Measurements from ENCODE around the gene CUX1.
"Not testable (repeated sequence)": the region's sequence is repeated elsewhere in the genome, so short reads cannot be mapped to it uniquely, and the experiment has no call there.

The CUX1 gene

GRCh38 chr7:102111061-102112041, 293.9 kb downstream of the CUX1 start:
- DNase-seq, result no peak

- no peak for DNase-seq
These were observed 297.8 kb downstream of the CUX1 start for GRCh38 chr7:102115181-102115580.

GRCh38 chr7:102115931-102116330, 298.5 kb downstream of the CUX1 start:
- no peak for DNase-seq

GRCh38 chr7:102117743-102118142, 300.3 kb downstream of the CUX1 start:
- no peak for DNase-seq

GRCh38 chr7:102119213-102119651, 301.8 kb downstream of the CUX1 start:
- DNase-seq, result no peak

GRCh38 chr7:102119925-102120324, 302.5 kb downstream of the CUX1 start:
- DNase-seq, result no peak

- DNase-seq, result no peak
These were observed 303.3 kb downstream of the CUX1 start for GRCh38 chr7:102120666-102121195.

- DNase-seq, result peak; percentile 5
These were observed 304.6 kb downstream of the CUX1 start for GRCh38 chr7:102122026-102122425.

- DNase-seq, result no peak
These were observed 307.7 kb downstream of the CUX1 start for GRCh38 chr7:102125127-102125596.

- no peak for DNase-seq
These were observed 310.9 kb downstream of the CUX1 start for GRCh38 chr7:102128303-102128702.

- DNase-seq, result no peak
These were observed 312.4 kb downstream of the CUX1 start for GRCh38 chr7:102129636-102130370.

GRCh38 chr7:102132209-102132752, 314.9 kb downstream of the CUX1 start:
- peak; percentile 24 for DNase-seq

- no peak for DNase-seq
These were observed 321.2 kb downstream of the CUX1 start for GRCh38 chr7:102138676-102139075.

- DNase-seq, result peak; percentile 17
These were observed 323.5 kb downstream of the CUX1 start for GRCh38 chr7:102140952-102141370.

GRCh38 chr7:102142433-102142832, 325.0 kb downstream of the CUX1 start:
- DNase-seq, result not testable (repeated sequence)

- DNase-seq, result no peak
These were observed 328.7 kb downstream of the CUX1 start for GRCh38 chr7:102146122-102146521.

- no peak for DNase-seq
These were observed 329.6 kb downstream of the CUX1 start for GRCh38 chr7:102147008-102147407.

GRCh38 chr7:102148799-102149198, 331.4 kb downstream of the CUX1 start:
- no peak for DNase-seq

GRCh38 chr7:102149416-102149815, 332.0 kb downstream of the CUX1 start:
- no peak for DNase-seq

- DNase-seq, result no peak
These were observed 332.8 kb downstream of the CUX1 start for GRCh38 chr7:102150266-102150665.

- no peak for DNase-seq
These were observed 335.5 kb downstream of the CUX1 start for GRCh38 chr7:102152672-102153598.

GRCh38 chr7:102153599-102153946, 336.1 kb downstream of the CUX1 start:
- no peak for DNase-seq
